Skeletal muscle satellite cell (primary cell): ENCODE data around the gene CCDC60.

ENCODE experiments used
- H3K27me3 ChIP-seq: 2 replicates; pipeline ENCODE4 v1.7.0; 2013; ENCODE audit warnings: low read length; ENCODE audit not compliant: control insufficient read depth, insufficient read depth
- H3K36me3 ChIP-seq: 2 replicates; pipeline ENCODE4 v1.7.0; 2013; ENCODE audit warnings: mild to moderate bottlenecking, control low read depth, low read length; ENCODE audit not compliant: insufficient read depth
- H3K4me1 ChIP-seq: 2 replicates; pipeline ENCODE4 v1.7.0; 2013; ENCODE audit warnings: low read length; ENCODE audit not compliant: control insufficient read depth, insufficient read depth
- H3K4me2 ChIP-seq: 2 replicates; pipeline ENCODE4 v1.7.0; 2013; ENCODE audit warnings: mild to moderate bottlenecking, low read length
- H3K4me3 ChIP-seq: 2 replicates; pipeline ENCODE4 v1.7.0; 2013; ENCODE audit warnings: low read length
- H3K9ac ChIP-seq: 2 replicates; pipeline ENCODE4 v1.7.0; 2013; ENCODE audit warnings: mild to moderate bottlenecking, low read depth, low read length, moderate library complexity
- H3K9me3 ChIP-seq: replicated peaks from 2 replicates; pipeline ENCODE4 v1.7.0; 2013; ENCODE audit warnings: mild to moderate bottlenecking, control low read depth, low read length

Gene CCDC60

GRCh38 chr12:119373001-119373400, 38.5 kb downstream of the CCDC60 start:
- H3K27me3 ChIP-seq = no peaks in the 10 kb centered on the region
- no peaks in the 10 kb centered on the region for H3K36me3 ChIP-seq

GRCh38 chr12:119373666-119374065, 39.1 kb downstream of the CCDC60 start:
- Histone ChIP-seq H3K4me3 (no peak overlapping the region), H3K36me3 (no peaks in the 10 kb centered on the region), H3K4me1 (no peaks in the 10 kb centered on the region), H3K9me3 (peaks cover 3% of the 10 kb centered on the region), H3K27me3 (no peaks in the 10 kb centered on the region), H3K4me2 (no peak overlapping the region), H3K9ac (no peak overlapping the region)

More at GRCh38 chr12:119373001-119373400, 38.5 kb downstream of the CCDC60 start:
- peaks cover 3% of the 10 kb centered on the region for H3K9me3 ChIP-seq
- no peak overlapping the region for H3K9ac ChIP-seq
- no peak overlapping the region for H3K4me2 ChIP-seq
- no peak overlapping the region for H3K4me3 ChIP-seq
- H3K4me1 ChIP-seq = no peaks in the 10 kb centered on the region

GRCh38 chr12:119374635-119375034, 40.1 kb downstream of the CCDC60 start:
- no peaks in the 10 kb centered on the region for H3K27me3 ChIP-seq
- H3K4me1 ChIP-seq = no peaks in the 10 kb centered on the region

GRCh38 chr12:119375075-119375882, 40.8 kb downstream of the CCDC60 start:
- Histone ChIP-seq H3K4me1 (no peaks in the 10 kb centered on the region), H3K27me3 (no peaks in the 10 kb centered on the region), H3K9me3 (peaks cover 3% of the 10 kb centered on the region), H3K4me2 (no peak overlapping the region), H3K4me3 (no peak overlapping the region), H3K9ac (no peak overlapping the region), H3K36me3 (no peaks in the 10 kb centered on the region)

More at GRCh38 chr12:119374635-119375034, 40.1 kb downstream of the CCDC60 start:
- Histone ChIP-seq H3K36me3 (no peaks in the 10 kb centered on the region), H3K4me3 (no peak overlapping the region), H3K9me3 (peaks cover 3% of the 10 kb centered on the region), H3K4me2 (no peak overlapping the region), H3K9ac (no peak overlapping the region)

- H3K27me3 ChIP-seq = no peaks in the 10 kb centered on the region
- H3K9me3 ChIP-seq = peaks cover 3% of the 10 kb centered on the region
- no peaks in the 10 kb centered on the region for H3K4me1 ChIP-seq
- H3K4me3 ChIP-seq = no peak overlapping the region
- H3K4me2 ChIP-seq = no peak overlapping the region
- H3K36me3 ChIP-seq = no peaks in the 10 kb centered on the region
- no peak overlapping the region for H3K9ac ChIP-seq
These were observed 41.3 kb downstream of the CCDC60 start for GRCh38 chr12:119375883-119376190.

GRCh38 chr12:119378903-119379302, 44.4 kb downstream of the CCDC60 start:
- H3K4me2 ChIP-seq = no peak overlapping the region
- no peaks in the 10 kb centered on the region for H3K36me3 ChIP-seq
- no peaks in the 10 kb centered on the region for H3K4me1 ChIP-seq
- H3K4me3 ChIP-seq = no peak overlapping the region
- H3K9ac ChIP-seq = no peak overlapping the region
- no peaks in the 10 kb centered on the region for H3K27me3 ChIP-seq
- peaks cover 7% of the 10 kb centered on the region for H3K9me3 ChIP-seq

- Histone ChIP-seq H3K27me3 (no peaks in the 10 kb centered on the region), H3K4me3 (no peak overlapping the region), H3K9me3 (peaks cover 4% of the 10 kb centered on the region), H3K4me1 (no peaks in the 10 kb centered on the region), H3K4me2 (no peak overlapping the region), H3K9ac (no peak overlapping the region), H3K36me3 (no peaks in the 10 kb centered on the region)
These were observed 47.1 kb downstream of the CCDC60 start for GRCh38 chr12:119381471-119382235.

- Histone ChIP-seq H3K4me1 (no peaks in the 10 kb centered on the region), H3K27me3 (no peaks in the 10 kb centered on the region), H3K9ac (no peak overlapping the region), H3K4me2 (no peak overlapping the region), H3K4me3 (no peak overlapping the region), H3K9me3 (peaks cover 4% of the 10 kb centered on the region), H3K36me3 (no peaks in the 10 kb centered on the region)
These were observed 48.7 kb downstream of the CCDC60 start for GRCh38 chr12:119383206-119383605.

GRCh38 chr12:119384340-119384739, 49.8 kb downstream of the CCDC60 start:
- no peaks in the 10 kb centered on the region for H3K27me3 ChIP-seq
- no peak overlapping the region for H3K4me2 ChIP-seq
- H3K4me3 ChIP-seq = no peak overlapping the region
- peaks cover 4% of the 10 kb centered on the region for H3K9me3 ChIP-seq
- no peaks in the 10 kb centered on the region for H3K36me3 ChIP-seq
- no peaks in the 10 kb centered on the region for H3K4me1 ChIP-seq
- H3K9ac ChIP-seq = no peak overlapping the region

- Histone ChIP-seq H3K36me3 (no peaks in the 10 kb centered on the region), H3K4me1 (no peaks in the 10 kb centered on the region), H3K27me3 (no peaks in the 10 kb centered on the region), H3K9me3 (peaks cover 4% of the 10 kb centered on the region), H3K9ac (no peak overlapping the region), H3K4me3 (no peak overlapping the region), H3K4me2 (no peak overlapping the region)
These were observed 51.1 kb downstream of the CCDC60 start for GRCh38 chr12:119385659-119386058.

GRCh38 chr12:119389687-119390086, 55.2 kb downstream of the CCDC60 start:
- no peaks in the 10 kb centered on the region for H3K36me3 ChIP-seq
- H3K4me2 ChIP-seq = no peak overlapping the region
- H3K4me1 ChIP-seq = no peaks in the 10 kb centered on the region
- H3K4me3 ChIP-seq = no peak overlapping the region
- H3K9ac ChIP-seq = no peak overlapping the region
- H3K27me3 ChIP-seq = no peaks in the 10 kb centered on the region
- H3K9me3 ChIP-seq = no peaks in the 10 kb centered on the region
